GM19351 (cell line): ENCODE data around the gene TATDN3.
"Not testable (repeated sequence)": the region's sequence is repeated elsewhere in the genome, so short reads cannot be mapped to it uniquely, and the experiment has no call there.

Source experiments
- ATAC-seq: cut with Tn5 transposase; IDR thresholded peaks from one replicate; pipeline ENCODE4 v1.9.1; 2021; ENCODE audit warnings: mild to moderate bottlenecking, moderate library complexity; ENCODE audit not compliant: unreplicated experiment

Gene TATDN3

GRCh38 chr1:212827171-212827776 is 35.6 kb downstream of the TATDN3 start:
- ATAC-seq, result no peak

- ATAC-seq, result no peak
Measured at GRCh38 chr1:212827831-212828278, 36.2 kb downstream of the TATDN3 start.

GRCh38 chr1:212828395-212828794 is 36.7 kb downstream of the TATDN3 start:
- ATAC-seq, result no peak

GRCh38 chr1:212833211-212834207 is 41.8 kb downstream of the TATDN3 start:
- peak; percentile 65 for ATAC-seq

- ATAC-seq, result no peak
Measured at GRCh38 chr1:212838145-212838544, 46.5 kb downstream of the TATDN3 start.

GRCh38 chr1:212844521-212844920 is 52.8 kb downstream of the TATDN3 start:
- ATAC-seq, result not testable (repeated sequence)

- no peak for ATAC-seq
Measured at GRCh38 chr1:212847549-212847948, 55.9 kb downstream of the TATDN3 start, which contains the start of gene SPATA45. SPATA45 (minus strand) TSS chr1:212847649; CDS start chr1:212836149, 11,500 bp downstream.

GRCh38 chr1:212852105-212852688 is 60.5 kb downstream of the TATDN3 start:
- no peak for ATAC-seq

- no peak for ATAC-seq
Measured at GRCh38 chr1:212853658-212854057, 62.0 kb downstream of the TATDN3 start.

- ATAC-seq, result no peak
Measured at GRCh38 chr1:212856755-212857154, 65.1 kb downstream of the TATDN3 start.

GRCh38 chr1:212857992-212858460 is 66.3 kb downstream of the TATDN3 start, which contains the start of gene FLVCR1:
FLVCR1 (plus strand) TSS chr1:212858275; CDS start chr1:212858453, 178 bp downstream.
- ATAC-seq, result peak; percentile 94

- ATAC-seq, result peak; percentile 21
Measured at GRCh38 chr1:212858461-212859265, 67.0 kb downstream of the TATDN3 start.

GRCh38 chr1:212860713-212861581 is 69.3 kb downstream of the TATDN3 start:
- no peak for ATAC-seq

GRCh38 chr1:212862111-212862690 is 70.5 kb downstream of the TATDN3 start:
- ATAC-seq, result no peak

GRCh38 chr1:212863345-212863744 is 71.7 kb downstream of the TATDN3 start:
- not testable (repeated sequence) for ATAC-seq

GRCh38 chr1:212864201-212864600 is 72.5 kb downstream of the TATDN3 start:
- ATAC-seq, result no peak
